SU-DHL-6 (cell line): ENCODE measurements around the gene LHX3.

Source experiments
- H2AFZ ChIP-seq: fragments of 200-600 bp; sonication (generic); 2 replicates; pipeline ENCODE4 v1.6.1; 2014; ENCODE audit warnings: low read depth, mild to moderate bottlenecking, moderate library complexity, mixed read lengths, antibody characterized with exemption, low read length; ENCODE audit not compliant: severe bottlenecking
- H3F3A ChIP-seq: fragments of 200-600 bp; shearing (Covaris generic); 2 replicates; pipeline ENCODE4 v1.6.0; 2016; ENCODE audit warnings: antibody characterized with exemption, mild to moderate bottlenecking; ENCODE audit not compliant: insufficient read depth
- H3K27ac ChIP-seq: fragments of 200-600 bp; sonication (generic); 2 replicates; pipeline ENCODE4 v1.5.1; 2016; ENCODE audit warnings: low read depth, mild to moderate bottlenecking, low read length, moderate library complexity, mixed read lengths
- H3K27me3 ChIP-seq: fragments of 200-600 bp; sonication (generic), shearing (Covaris generic); 2 replicates; pipeline ENCODE4 v1.6.0; 2014; ENCODE audit warnings: mild to moderate bottlenecking, low read length
- H3K36me3 ChIP-seq: fragments of 200-600 bp; sonication (generic); 2 replicates; pipeline ENCODE4 v1.6.1; 2014; ENCODE audit warnings: mild to moderate bottlenecking, low read length, mixed read lengths
- H3K4me2 ChIP-seq: fragments of 300-600, 200-600 bp; shearing (Covaris generic), sonication (generic); 2 replicates; pipeline ENCODE4 v1.6.0; 2014; ENCODE audit warnings: low read length, low read depth, mild to moderate bottlenecking; ENCODE audit not compliant: poor library complexity, severe bottlenecking
- H3K4me3 ChIP-seq: fragments of 200-600 bp; sonication (generic); 2 replicates; pipeline ENCODE4 v1.5.1; 2014; ENCODE audit warnings: antibody characterized with exemption, low read length, mild to moderate bottlenecking, mixed read lengths; ENCODE audit not compliant: insufficient read depth, poor library complexity, severe bottlenecking
- H3K79me2 ChIP-seq: fragments of 200-600 bp; sonication (generic); 2 replicates; pipeline ENCODE4 v1.6.1; 2014; ENCODE audit warnings: mild to moderate bottlenecking, low read length, moderate library complexity; ENCODE audit not compliant: insufficient read depth
- H3K9ac ChIP-seq: fragments of 200-600 bp; sonication (generic); 2 replicates; pipeline ENCODE4 v1.7.0; 2014; ENCODE audit warnings: mild to moderate bottlenecking, low read length
- H3K9me2 ChIP-seq: fragments of 200-600 bp; sonication (generic); replicated peaks from 2 replicates; pipeline ENCODE4 v1.6.1; 2014; ENCODE audit warnings: low read length; ENCODE audit not compliant: insufficient read depth
- H3K9me3 ChIP-seq: fragments of 200-600 bp; sonication (generic); 2 replicates; pipeline ENCODE4 v1.6.1; 2014; ENCODE audit warnings: low read length, mixed read lengths; ENCODE audit not compliant: insufficient read depth
- H4K20me1 ChIP-seq: fragments of 200-600 bp; sonication (generic); 2 replicates; pipeline ENCODE4 v1.6.1; 2014; ENCODE audit warnings: low read depth, mild to moderate bottlenecking, antibody characterized with exemption, low read length, moderate library complexity, mixed read lengths
- EZH2phosphoT487 ChIP-seq: fragments of 200-600 bp; sonication (generic), shearing (Covaris generic); conservative IDR thresholded peaks from 2 replicates; pipeline ENCODE4 v1.6.1; 2018; ENCODE audit warnings: mild to moderate bottlenecking, antibody characterized with exemption, low read length, moderate library complexity, mixed read lengths
- TF ChIP-seq, protein P1 (sequence below): fragments of 200-600 bp; sonication (generic); IDR thresholded peaks from one replicate; pipeline ENCODE4 v1.5.1; 2017; ENCODE audit warnings: antibody characterized with exemption, mild to moderate bottlenecking, low read length, moderate library complexity; ENCODE audit not compliant: insufficient read depth, poor library complexity, severe bottlenecking

LHX3 gene

DNA sequence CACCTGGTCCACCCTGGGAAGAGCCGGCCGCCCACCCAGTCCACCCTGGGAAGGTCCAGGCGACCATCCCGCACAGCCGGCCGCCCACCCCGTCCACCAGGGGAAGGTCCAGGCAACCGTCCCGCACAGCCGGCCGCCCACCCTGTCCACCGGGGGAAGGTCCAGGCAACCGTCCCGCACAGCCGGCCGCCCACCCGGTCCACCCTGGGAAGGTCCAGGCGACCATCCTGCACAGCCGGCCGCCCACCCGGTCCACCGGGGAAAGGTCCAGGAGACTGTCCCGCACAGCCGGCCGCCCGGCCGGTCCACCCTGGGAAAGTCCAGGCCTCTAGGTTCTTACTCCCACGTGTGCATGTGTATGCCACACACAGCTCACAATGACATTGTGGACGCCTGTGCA, 47.4 kb upstream of the LHX3 start:
- no peak for TF ChIP-seq EZH2phosphoT487
- TF ChIP-seq, protein P1, sequence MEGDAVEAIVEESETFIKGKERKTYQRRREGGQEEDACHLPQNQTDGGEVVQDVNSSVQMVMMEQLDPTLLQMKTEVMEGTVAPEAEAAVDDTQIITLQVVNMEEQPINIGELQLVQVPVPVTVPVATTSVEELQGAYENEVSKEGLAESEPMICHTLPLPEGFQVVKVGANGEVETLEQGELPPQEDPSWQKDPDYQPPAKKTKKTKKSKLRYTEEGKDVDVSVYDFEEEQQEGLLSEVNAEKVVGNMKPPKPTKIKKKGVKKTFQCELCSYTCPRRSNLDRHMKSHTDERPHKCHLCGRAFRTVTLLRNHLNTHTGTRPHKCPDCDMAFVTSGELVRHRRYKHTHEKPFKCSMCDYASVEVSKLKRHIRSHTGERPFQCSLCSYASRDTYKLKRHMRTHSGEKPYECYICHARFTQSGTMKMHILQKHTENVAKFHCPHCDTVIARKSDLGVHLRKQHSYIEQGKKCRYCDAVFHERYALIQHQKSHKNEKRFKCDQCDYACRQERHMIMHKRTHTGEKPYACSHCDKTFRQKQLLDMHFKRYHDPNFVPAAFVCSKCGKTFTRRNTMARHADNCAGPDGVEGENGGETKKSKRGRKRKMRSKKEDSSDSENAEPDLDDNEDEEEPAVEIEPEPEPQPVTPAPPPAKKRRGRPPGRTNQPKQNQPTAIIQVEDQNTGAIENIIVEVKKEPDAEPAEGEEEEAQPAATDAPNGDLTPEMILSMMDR, result no peak

DNA sequence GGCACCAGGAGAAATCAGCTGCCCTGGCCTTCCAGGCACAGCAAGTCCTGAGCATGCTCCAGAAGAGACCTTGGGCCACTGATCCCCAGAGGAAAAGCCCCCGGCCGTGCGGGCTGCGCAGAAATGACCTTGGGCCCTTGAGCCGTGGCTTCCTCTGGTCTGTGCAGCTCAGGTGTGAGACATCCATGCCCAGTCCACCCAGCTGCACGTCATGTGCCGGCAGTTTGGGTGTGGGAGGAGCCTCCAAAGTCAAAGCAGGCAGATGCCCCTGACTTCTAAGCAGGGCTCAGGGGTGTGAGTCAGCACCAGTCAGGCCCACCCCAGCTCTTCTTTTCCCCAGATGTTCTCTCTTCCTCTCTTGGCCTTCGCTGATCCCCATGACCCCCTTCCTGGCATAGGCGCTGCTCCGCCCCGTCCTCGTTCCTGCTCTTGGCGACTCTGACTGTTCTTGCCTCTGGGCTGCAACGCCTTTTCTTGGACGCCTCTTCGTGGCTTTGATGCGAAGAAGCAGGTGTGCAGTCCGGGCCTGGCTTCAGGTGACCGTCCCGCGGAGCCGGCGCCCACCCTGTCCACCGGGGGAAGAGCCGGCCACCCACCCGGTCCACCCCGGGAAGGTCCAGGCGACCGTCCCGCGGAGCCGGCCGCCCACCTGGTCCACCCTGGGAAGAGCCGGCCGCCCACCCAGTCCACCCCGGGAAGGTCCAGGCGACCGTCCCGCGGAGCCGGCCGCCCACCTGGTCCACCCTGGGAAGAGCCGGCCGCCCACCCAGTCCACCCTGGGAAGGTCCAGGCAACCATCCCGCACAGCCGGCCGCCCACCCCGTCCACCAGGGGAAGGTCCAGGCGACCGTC, 46.6 kb upstream of the LHX3 start:
- H2AFZ ChIP-seq, result no peak overlapping the region
- no peaks in the 10 kb centered on the region for H3K9me3 ChIP-seq
- no peaks in the 10 kb centered on the region for H4K20me1 ChIP-seq
- no peaks in the 10 kb centered on the region for H3K36me3 ChIP-seq
- TF ChIP-seq EZH2phosphoT487, result no peak
- TF ChIP-seq, protein P1, result no peak
- H3F3A ChIP-seq, result no peaks in the 10 kb centered on the region
- no peaks in the 10 kb centered on the region for H3K9me2 ChIP-seq
- no peak overlapping the region for H3K9ac ChIP-seq
- no peak overlapping the region for H3K27ac ChIP-seq
- H3K4me2 ChIP-seq, result no peak overlapping the region
- H3K27me3 ChIP-seq, result no peaks in the 10 kb centered on the region
- H3K4me3 ChIP-seq, result no peak overlapping the region
- H3K79me2 ChIP-seq, result no peaks in the 10 kb centered on the region

More for the DNA sequence above, 47.4 kb upstream of the LHX3 start:
- Histone ChIP-seq H3K79me2 (no peaks in the 10 kb centered on the region), H3K4me2 (no peak overlapping the region), H3K36me3 (no peaks in the 10 kb centered on the region), H3K9ac (no peak overlapping the region), H3K4me3 (no peak overlapping the region), H3K27ac (no peak overlapping the region), H4K20me1 (no peaks in the 10 kb centered on the region), H3K9me3 (no peaks in the 10 kb centered on the region), H2AFZ (no peak overlapping the region), H3F3A (no peaks in the 10 kb centered on the region), H3K27me3 (no peaks in the 10 kb centered on the region), H3K9me2 (no peaks in the 10 kb centered on the region)

DNA sequence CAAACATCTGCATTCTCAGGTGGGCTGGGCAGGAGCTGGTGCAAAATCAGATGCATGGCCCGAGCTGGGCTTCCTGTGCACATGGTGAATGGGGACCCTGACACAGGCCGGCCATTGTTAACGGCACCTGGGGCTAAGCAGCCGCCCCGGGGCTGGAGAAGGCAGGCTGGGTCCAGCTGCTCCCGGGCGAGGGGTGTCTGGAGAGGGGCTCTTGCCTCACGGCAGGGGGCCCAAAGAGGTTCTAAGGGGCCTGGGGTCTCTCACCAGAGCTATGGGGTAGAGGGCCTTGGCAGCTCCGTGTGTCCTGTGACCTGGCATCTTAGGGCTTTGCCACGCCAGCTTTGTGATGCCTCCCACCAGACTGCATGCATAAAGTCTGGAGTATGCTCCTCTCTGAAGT, 45.7 kb upstream of the LHX3 start:
- H4K20me1 ChIP-seq, result no peaks in the 10 kb centered on the region
- no peak for TF ChIP-seq EZH2phosphoT487
- TF ChIP-seq, protein P1, result no peak
- H3K9me3 ChIP-seq, result no peaks in the 10 kb centered on the region
- no peak overlapping the region for H3K9ac ChIP-seq
- no peak overlapping the region for H3K27ac ChIP-seq
- no peaks in the 10 kb centered on the region for H3K79me2 ChIP-seq
- no peak overlapping the region for H2AFZ ChIP-seq
- H3K9me2 ChIP-seq, result no peaks in the 10 kb centered on the region
- H3K4me3 ChIP-seq, result no peak overlapping the region
- no peaks in the 10 kb centered on the region for H3K36me3 ChIP-seq
- no peak overlapping the region for H3K4me2 ChIP-seq
- H3F3A ChIP-seq, result peaks cover 5% of the 10 kb centered on the region
- H3K27me3 ChIP-seq, result no peaks in the 10 kb centered on the region
